Fibroblast of skin of back (primary cell): ENCODE data around the gene TBC1D32.
A peak's percentile ranks its signal among the peaks of the same experiment; 100 is the strongest.
"Not testable (repeated sequence)": the region's sequence is repeated elsewhere in the genome, so short reads cannot be mapped to it uniquely, and the experiment has no call there.

Experiments
- DNase-seq: peaks from one replicate; pipeline ENCODE4 v3.0.0-alpha.2; 2013

The TBC1D32 gene

DNA sequence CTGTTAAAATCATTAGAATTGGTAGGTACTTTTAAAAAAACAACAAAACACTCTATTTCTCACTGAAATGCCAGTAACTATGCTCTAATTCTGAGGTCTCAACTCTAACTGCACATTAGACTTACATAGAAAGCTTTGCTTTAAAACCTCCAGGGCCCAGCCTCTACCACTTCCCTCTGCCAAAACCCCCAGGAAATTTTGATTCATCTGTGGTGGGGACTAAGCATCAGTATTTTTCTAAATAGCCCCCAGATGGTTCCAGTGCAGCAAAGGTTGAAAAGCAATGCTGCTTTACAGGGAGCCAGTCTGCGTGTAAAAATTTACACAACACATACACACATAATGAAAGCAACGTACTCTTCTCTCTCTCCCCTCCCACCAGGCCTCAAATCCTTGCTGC lies 3.8 kb downstream of the TBC1D32 start:
- DNase-seq = no peak

DNA sequence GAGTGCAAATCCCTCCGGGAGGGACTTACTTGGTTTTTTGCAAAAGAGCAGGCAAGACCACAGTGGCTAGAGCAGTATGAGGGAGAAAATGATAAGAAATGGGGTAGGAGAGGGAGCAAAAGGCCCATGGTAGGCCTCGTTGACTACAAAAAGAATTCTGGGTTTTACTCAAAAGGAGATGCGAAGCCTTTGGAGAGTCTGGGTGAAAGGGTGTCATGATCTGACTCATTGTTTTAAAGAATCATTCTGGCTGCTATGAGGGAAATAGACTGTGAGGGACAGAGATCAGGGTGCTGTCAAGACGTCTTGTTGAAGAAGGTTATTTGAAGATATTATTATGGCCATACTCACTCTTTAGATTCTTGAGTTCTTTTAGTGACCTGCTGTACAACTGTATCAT lies 13.0 kb downstream of the TBC1D32 start:
- no peak for DNase-seq

DNA sequence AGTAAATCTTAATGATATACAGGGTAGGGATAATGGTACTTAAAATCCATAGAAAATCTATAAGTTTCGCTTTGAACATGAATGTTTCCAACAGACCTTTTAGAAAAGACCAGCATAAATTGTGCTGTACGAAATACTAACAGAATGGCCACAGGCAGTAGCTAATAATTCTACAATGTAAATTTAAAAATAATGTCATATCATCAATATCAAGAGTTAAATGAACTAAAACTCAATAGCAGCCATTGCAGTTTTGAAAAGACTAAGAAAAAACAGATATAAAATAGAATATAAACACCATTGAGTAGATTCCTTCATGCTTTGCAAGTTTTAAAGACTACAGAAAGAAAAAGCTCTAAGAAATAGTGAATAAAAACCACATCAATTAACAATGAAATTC lies 14.7 kb downstream of the TBC1D32 start:
- DNase-seq = no peak

DNA sequence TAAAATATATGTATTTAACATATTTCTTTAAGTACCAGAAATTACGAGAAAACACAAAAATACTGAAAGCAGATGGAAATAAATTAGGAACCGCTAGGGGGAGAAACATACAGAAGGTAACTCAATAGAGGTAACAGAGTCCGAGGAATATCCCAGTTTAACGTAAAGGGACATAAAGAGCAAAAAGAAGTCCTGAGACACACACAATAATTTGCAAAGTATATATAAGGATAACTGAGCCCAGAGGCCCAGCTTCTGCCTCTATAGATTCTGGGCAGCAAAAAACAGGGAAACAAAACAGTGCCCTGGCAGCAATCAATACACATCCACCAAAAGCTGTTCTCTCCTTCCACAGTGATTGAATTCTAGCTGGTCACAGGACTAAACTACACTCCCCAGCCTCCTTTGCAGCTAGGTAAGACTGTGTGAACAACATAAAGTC lies 15.1 kb downstream of the TBC1D32 start:
- peak; percentile 29 for DNase-seq

DNA sequence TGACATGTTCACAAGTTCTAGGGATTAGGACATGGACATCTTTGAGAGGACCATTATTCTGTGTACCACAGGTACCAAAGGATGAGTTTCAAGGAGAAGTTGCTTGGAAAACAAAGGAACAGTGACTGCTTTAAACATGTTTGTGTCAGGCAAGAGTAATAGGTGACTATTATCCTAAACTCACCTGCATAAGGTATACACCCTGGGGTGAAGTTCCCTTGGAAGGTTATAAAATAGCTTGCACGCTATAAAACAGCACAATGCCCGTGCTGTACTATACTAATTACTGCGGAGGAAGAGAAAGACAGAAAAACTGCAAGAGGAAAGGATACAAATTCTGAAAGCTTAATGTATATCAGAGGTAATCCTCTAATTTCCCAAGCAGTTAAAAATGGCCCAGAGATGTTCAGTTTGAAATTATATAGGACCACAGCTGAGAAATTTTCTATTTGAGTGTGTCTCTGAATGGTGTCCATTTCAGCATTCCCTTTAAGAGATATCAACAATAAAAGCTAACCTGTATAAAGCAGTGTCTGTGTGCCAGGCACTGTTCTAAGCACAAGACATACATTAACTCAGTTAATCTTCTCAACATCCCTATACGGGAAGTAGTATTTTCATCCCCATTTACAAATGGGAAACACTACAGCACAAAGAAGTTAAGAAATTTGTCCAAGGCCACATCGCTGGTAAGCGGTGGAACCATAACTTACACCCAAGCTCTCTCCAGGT lies 19.7 kb downstream of the TBC1D32 start:
- DNase-seq = no peak

DNA sequence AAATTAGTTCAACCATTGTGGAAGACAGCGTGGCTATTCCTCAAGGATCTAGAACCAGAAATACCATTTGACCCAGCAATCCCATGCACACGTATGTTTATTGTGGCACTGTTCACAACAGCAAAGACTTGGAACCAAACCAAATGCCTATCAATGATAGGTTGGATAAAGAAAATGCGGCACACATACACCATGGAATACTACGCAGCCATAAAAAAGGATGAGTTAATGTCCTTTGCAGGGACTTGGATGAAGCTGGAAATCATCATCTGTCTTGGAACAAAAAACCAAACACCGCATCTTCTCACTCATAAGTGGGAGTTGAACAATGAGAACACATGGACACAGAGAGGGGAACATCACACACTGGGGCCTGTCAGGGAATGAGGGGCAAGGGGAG lies 22.5 kb downstream of the TBC1D32 start:
- not testable (repeated sequence) for DNase-seq

DNA sequence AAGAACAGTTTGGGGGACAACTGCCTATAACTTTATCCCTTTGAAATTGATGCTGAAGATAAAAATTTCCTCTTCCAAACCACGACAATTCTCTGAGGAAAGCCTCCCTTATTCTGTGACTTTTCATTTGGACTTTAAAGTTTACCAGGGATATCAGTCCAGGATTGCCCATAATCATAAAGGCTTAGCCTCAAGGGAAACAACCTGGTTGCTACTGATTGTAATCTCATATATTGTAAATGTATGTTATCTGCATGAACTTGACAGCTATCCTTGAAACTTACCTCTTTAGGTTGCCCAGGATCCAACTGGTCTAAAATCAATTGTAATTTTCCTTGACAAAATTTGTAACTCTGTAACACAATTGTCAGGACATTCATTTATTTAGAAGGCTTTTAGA lies 23.8 kb downstream of the TBC1D32 start:
- DNase-seq = no peak

DNA sequence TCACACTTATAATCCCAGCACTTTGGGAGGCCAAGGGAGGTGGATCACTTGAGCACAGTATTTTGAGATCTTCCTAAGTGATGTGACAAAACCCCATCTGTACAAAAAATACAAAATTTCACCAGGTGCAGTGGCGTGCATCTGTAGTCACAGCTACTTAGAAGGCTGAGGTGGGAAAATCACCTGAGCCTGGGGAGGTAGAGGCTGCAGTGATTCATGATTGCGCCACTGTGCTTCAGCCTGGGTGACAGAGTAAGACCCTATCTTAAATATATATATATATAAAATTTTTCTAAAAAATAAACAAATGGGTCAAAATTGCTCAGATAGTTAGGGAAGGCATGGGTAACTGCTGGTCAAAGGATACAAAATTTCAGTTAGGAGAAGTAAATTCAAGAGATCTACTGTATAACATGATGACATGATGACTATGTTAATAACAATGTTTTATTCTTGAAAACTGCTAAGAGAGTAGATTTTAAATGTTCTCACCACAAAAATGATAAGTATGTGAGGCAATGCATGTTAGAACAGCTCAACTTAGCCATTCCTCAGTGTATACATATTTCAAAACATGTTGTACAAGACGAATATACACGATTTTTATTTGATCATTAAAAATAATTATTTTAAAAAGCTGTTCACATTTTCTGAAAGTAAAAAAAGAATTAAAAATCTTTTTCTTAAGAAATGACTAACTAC lies 24.4 kb downstream of the TBC1D32 start:
- DNase-seq = peak; percentile 84

DNA sequence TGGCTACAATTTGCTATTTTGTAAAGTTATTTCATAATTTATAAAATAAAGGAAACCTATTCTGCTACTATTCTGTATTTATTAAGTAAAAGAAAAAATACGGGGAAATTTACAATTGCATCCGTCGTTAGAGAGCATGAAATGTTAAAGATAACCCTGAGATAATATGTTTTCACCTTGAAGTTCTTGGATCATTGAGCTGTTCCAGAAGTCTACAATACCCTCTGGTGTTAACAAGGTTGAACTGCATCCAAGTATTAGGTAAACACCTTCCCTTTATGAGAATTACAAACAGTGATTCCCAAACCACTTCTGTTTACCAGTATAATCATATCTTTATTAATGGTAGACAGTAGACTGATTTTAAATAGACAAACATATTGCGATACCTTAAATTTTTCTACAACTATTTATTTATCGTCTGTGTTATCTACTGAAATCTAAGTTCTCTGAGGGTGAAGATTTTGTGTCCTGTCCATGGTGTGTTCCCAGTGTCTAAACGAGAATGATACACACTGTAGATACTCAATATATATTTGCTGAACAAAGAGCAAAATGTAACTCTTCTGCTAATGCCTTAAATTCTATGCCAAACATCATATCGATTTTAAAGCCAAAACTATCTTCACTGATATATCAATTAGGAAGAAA lies 28.2 kb downstream of the TBC1D32 start:
- DNase-seq = peak; percentile 34

DNA sequence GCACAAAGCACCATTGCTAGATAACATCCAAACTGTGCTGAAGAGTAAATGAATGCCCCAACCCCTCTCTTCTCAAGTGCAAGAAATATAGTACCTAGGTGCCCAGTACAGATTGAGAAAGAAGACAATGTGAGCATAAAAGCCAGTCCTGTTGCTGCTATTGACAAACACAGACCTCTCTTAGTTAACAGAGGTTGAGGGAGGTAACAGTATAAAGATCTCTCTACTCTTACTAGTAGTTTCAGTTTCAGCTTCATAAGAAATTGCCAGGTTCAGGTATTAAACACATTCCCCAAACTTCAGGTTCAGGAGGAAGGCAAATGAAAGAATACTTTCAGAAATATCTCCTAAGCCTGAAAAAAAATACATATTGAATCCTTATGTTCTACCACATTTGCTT lies 31.4 kb downstream of the TBC1D32 start:
- no peak for DNase-seq

DNA sequence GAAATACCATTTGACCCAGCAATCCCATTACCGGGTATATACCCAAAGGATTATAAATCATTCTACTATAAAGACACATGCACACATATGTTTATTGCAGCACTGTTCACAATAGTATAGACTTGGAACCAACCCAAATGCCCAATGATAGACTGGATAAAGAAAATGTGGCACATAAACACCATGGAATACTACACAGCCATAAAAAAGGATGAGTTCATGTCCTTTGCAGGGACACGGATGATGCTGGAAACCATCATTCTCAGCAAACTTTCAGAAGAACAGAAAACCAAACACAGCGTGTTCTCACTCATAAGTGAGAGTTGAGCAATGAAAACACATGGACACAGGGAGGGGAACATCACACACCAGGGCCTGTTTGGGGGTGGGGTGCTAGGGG lies 33.1 kb downstream of the TBC1D32 start:
- not testable (repeated sequence) for DNase-seq

DNA sequence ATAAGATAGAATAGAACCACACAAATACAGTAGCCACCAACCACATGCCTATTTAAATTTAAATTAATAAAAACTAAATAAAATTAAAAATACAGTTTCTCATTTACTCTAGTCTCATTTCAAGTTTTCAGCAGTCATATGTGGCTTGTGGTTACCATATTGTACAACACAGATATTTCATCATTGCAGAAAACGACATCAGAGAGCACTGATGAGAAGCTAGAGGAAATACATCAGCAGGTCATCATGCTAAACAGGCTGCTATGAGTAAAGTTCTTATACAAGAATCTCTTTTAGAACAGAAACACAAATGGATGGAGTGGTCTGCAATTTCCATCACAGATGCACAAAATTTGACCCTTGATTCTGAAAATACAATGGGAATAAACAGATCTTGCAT lies 36.6 kb downstream of the TBC1D32 start:
- DNase-seq = no peak

DNA sequence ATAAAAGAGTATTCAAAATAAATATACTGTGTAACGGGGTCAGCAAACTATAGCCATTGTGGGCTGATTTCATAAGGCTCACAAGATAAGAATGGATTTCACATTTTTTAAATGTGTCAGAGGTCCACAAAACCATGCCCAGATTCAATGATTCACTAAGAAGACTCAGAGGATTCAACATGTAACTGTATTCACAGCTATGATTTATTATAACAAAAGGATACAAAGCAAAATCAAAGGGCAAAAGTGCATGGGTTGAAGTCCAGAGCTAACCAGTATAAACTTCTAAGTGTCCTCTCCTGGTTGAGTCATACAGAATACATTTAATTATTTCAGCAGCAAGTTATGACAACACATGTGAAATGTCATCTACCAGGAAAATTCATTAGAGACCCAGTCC lies 49.2 kb downstream of the TBC1D32 start:
- peak; percentile 43 for DNase-seq

DNA sequence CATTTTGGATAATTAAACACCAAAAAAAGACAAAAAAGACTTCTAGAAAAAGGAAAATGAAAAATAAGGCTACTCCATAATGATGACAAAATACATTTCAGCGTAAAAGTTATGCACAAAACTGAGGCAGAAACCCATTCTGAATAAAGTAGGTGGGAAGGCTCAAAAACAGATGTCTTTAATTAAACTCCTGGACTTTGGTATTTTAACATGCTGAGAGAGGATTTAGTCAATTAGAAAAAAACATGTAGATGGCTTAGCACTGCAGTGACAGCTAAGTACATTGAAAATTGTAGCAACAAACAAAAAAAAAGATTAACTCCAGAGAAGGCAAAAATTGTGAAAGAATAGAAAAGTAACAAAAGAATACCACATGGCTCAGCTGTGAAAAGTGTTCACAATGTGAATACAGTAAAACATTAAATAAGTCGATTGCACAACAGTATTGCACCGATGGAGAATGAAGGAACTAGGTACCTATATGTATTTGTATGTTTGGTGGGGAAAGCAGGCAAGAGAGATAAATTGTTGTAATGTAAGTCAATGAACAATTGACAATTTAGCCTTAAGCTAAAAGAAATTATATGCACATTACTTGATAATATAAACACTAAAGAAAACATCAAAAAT lies 59.5 kb downstream of the TBC1D32 start:
- no peak for DNase-seq

DNA sequence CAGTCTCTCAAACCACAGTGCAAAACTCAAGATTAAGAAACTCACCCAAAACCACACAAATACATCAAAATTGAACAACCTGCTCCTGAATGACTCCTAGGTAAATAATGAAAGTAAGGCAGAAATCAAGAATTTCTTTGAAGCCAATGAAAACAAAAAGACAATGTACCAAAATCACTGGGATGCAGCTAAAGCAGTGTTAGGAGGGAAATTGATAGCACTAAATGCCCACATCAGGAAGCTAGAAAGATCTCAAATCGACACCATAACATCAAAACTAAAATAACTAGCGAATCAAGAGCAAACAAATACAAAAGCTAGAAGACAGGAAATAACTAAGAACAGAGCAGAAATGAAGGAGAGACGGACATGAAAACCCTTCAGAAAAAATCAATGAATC lies 70.5 kb downstream of the TBC1D32 start:
- no peak for DNase-seq

DNA sequence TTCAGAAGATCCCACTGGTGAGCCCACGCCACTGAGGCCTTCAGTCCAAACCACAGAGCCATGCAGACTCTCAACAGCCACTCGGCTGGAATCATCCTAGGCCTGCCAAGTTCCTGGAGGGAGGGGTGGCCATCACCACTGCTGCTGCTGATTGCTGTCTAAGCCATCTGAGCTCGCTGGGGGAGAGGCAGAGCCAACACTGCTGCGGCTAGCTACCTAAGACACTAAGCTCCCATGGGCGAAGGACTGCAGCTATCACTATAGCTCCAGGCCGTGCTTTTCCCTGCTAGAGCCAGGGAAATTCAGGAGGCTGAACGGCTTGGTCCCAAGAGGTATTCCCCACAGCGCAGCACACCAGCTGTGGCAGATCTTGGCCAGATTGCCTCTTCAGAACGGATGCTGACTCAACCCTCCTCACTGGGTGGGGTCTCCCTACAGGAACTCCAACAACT lies 73.6 kb downstream of the TBC1D32 start:
- peak; percentile 78 for DNase-seq

DNA sequence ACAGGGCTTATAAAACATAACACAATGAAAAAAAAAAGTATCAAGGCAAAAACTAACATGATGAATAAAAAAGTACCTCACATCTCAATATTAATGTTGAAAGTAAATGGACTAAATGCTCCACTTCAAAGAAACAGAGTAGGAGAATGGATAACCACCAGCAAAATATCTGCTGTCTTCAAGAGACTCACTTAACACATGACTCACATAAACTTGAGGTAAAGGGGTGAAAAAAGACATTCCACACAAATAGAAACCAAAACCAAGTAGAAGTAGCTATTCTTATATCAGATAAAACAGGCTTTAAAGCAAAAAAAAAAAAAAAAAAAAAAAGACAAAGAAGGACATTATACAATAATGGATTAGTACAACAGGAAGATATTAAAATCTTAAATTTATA lies 86.9 kb downstream of the TBC1D32 start:
- DNase-seq = peak; percentile 12

DNA sequence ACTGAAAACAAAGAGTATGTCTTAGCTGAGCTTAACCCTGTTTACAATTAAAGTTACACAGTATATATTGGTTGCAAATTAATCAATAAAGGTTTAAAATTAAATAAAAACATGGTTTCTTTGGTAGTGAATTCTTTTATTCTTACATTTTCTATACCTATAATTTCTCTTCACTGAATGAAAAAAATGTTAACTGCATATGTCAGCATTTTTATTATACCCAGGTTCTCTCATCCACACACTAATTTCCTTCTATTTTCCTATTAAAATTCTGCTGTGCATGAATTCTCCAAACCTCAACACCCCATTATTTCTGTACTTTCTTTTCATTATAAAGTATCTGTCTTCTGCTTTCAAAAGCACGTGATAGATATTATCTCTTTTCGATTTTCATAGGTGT lies 91.9 kb downstream of the TBC1D32 start:
- no peak for DNase-seq

DNA sequence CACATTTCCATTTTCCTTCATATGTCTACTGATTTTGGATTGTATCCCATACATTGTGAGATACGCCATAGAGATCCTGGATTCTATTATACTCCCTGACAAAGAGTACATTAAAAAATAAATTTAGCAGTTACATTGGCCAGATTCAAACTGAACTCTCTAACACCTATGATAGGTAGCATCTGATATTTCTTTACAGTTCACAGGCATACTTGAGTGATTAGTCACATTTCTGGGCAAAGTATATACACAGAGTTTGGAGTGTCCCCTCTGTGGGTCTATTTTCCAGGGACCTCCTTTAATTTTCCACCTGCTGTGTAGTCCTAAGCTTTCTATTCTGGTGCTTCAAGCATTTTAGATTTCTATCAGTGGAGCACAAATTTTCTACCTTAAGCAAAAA lies 96.4 kb downstream of the TBC1D32 start:
- DNase-seq = no peak

DNA sequence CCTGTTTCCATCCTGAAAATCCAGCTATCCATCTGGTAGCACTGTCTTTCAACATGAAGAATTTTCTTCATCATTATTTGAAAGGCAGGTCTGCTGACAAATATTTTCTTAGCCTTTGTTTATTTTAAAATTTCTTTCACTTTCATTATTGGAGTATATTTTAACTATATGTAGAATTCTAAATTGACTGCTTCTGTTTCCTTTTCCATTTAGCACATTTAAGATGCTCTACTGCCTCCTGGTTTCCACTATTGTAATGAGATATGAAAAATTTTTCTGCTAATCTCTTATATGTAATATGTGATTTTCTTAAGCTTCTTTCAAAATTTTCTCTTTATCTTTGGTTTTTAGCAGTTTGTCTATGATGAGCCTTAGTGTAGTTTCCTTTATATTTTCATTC lies 97.3 kb downstream of the TBC1D32 start:
- DNase-seq = no peak

DNA sequence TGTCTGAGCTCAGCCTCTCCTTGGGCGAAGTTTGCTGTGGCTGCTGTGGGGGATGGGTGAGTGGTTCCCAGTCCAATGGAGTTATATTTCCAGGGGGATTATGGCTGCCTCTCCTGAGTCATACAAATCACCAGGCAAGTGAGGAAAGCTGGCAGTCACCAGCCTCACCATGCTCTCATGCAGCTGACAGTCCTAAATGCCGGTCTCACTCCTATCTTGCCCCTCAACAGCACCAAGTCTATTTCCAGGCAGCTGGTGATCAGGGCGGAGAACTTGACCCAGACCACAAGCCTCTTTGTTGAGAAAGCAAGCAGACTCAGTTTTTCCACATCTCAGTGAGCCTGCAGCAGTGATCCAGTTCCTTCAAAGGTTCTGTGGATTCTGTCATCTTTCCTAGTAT lies 98.9 kb downstream of the TBC1D32 start:
- no peak for DNase-seq

DNA sequence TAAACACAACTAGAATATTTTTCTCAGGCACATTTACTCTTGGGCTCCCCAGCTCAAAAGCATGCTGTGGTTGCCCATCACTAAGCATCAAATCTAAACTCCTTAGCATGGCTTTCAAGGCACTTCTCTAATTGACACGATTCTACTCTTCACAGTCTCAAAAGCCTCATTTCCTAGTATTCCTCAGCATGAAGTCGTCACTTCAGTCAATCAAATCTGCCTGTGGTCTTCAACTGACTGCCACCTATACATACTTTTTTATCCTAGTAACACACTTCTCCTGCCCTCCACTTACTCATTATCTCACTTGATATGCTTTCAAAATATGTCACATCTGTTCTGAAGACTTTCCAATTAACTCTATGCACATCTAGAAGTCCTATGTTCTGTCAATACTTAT lies 110.3 kb downstream of the TBC1D32 start:
- no peak for DNase-seq

DNA sequence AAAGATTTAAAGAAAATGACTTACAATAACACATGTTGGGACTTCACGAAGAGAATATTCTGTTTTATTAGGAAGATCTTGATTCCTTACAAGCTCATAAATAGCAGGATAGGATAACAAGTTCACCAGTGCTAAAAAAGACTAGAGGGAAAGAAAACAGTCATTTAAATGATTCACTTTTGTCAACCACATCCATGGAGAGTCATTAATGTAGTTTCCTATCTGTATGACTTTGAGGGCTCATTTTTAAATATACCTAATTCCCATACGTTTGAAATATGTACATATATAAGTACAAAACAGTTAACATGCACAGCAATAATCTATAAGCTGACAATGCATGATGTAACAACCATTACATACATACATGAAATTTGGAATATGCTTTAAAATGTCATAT lies 111.1 kb downstream of the TBC1D32 start:
- DNase-seq = no peak
